Testis (tissue), 2 donors: Measurements from ENCODE around the gene CNTN2.

Experiments
- CTCF ChIP-seq, 3 experiments: fragments of 450-650 bp in 2 of 3; fragments of 200-600 bp in 1 of 3; sonication (generic) in 1 of 3; IDR thresholded peaks; one replicate each; pipeline ENCODE4 v1.5.1; 2016 to 2019; ENCODE audit warnings: antibody characterized with exemption in 3 of 3, mild to moderate bottlenecking in 2 of 3, moderate library complexity in 1 of 3
- POLR2A ChIP-seq: fragments of 450-650 bp; IDR thresholded peaks from one replicate; pipeline ENCODE4 v1.6.1; 2017; ENCODE audit warnings: antibody characterized with exemption, mild to moderate bottlenecking, moderate library complexity

- TF ChIP-seq CTCF (IDR thresholded peaks at IDR 0.05) (no peak), POLR2A (no peak)
These were observed at the start of gene CNTN2 for GRCh38 chr1:205042911-205043806.
